Naive thymus-derived CD4-positive, alpha-beta T cell (primary cell): ENCODE measurements around the gene CDC14A. TPM values are rescaled to one million over a fixed set of nuclear protein-coding genes. Genes with fewer than 3 reads are reported as not detected.
"Not testable (repeated sequence)": the region's sequence is repeated elsewhere in the genome, so short reads cannot be mapped to it uniquely, and the experiment has no call there.

Experiments used
- ATAC-seq: fragments of 150-1000 bp; cut with Tn5 transposase; 2 replicates; pipeline ENCODE4 v1.10.0; 2021; ENCODE audit warnings: mild to moderate bottlenecking, moderate library complexity
- CTCF ChIA-PET: fragments of 350-600 bp; sonication (Branson Sonifier 250); formaldehyde crosslinking; loops from one replicate; lab custom pipeline; 2021; ENCODE audit warnings: antibody characterized with exemption; lab: Charles Lee
- POLR2A ChIA-PET: fragments of 350-600 bp; sonication (Branson Sonifier 250); formaldehyde crosslinking; loops from one replicate; lab custom pipeline; 2021; ENCODE audit warnings: antibody characterized with exemption, inconsistent platforms; lab: Charles Lee
- DNase-seq, 9 donors: peaks; one replicate each; pipeline versions ENCODE4 v3.0.0 to v3.0.0-alpha.2; 2020 to 2022; ENCODE audit warnings: mixed read lengths in 1 of 9
- H3K27ac ChIP-seq: one replicate; pipeline ENCODE4 v1.7.0; 2013; ENCODE audit warnings: mild to moderate bottlenecking, low read depth, low read length, moderate library complexity
- H3K27me3 ChIP-seq, 2 donors: one replicate each; pipeline ENCODE4 v1.7.0; 2013; ENCODE audit warnings: low read length in 2 of 2, mild to moderate bottlenecking in 2 of 2, moderate library complexity in 2 of 2; ENCODE audit not compliant: control insufficient read depth in 2 of 2, insufficient read depth in 2 of 2
- H3K36me3 ChIP-seq, 3 experiments: 1 replicate in 2 of 3; 2 replicates in 1 of 3; pipeline ENCODE4 v1.7.0; 2013; ENCODE audit warnings: low read length in 3 of 3, mild to moderate bottlenecking in 3 of 3, moderate library complexity in 1 of 3; ENCODE audit not compliant: insufficient read depth in 3 of 3, control insufficient read depth in 2 of 3
- H3K4me1 ChIP-seq, 2 donors: one replicate each; pipeline ENCODE4 v1.7.0; 2013; ENCODE audit warnings: low read length in 2 of 2, mild to moderate bottlenecking in 2 of 2, moderate library complexity in 1 of 2; ENCODE audit not compliant: control insufficient read depth in 2 of 2, insufficient read depth in 2 of 2
- H3K4me3 ChIP-seq: 2 replicates; pipeline ENCODE4 v1.7.0; 2013; ENCODE audit warnings: mild to moderate bottlenecking, low read length
- H3K9me3 ChIP-seq, 3 experiments: 1 replicate in 2 of 3; 2 replicates in 1 of 3; pipeline ENCODE4 v1.7.0; 2013; ENCODE audit warnings: low read length in 3 of 3; ENCODE audit not compliant: control insufficient read depth in 2 of 3
- H3K27ac Mint-ChIP-seq, 9 donors: one replicate each; pipeline ENCODE4 v1.8.0; 2020 to 2022; ENCODE audit warnings: mixed read lengths in 9 of 9, mild to moderate bottlenecking in 8 of 9, moderate library complexity in 5 of 9, inconsistent platforms in 2 of 9
- H3K27me3 Mint-ChIP-seq, 5 donors: one replicate each; pipeline ENCODE4 v1.8.0; 2021 to 2022; ENCODE audit warnings: mixed read lengths in 5 of 5, mild to moderate bottlenecking in 1 of 5
- H3K36me3 Mint-ChIP-seq, 5 donors: one replicate each; pipeline ENCODE4 v1.8.0; 2020 to 2022; ENCODE audit warnings: mixed read lengths in 5 of 5, mild to moderate bottlenecking in 3 of 5, inconsistent platforms in 1 of 5
- H3K4me1 Mint-ChIP-seq, 7 donors: one replicate each; pipeline ENCODE4 v1.8.0; 2020 to 2022; ENCODE audit warnings: mixed read lengths in 7 of 7, mild to moderate bottlenecking in 3 of 7, inconsistent platforms in 1 of 7
- H3K4me3 Mint-ChIP-seq, 10 donors: one replicate each; pipeline ENCODE4 v1.8.0; 2020 to 2022; ENCODE audit warnings: mild to moderate bottlenecking in 10 of 10, mixed read lengths in 10 of 10, moderate library complexity in 6 of 10, inconsistent platforms in 2 of 10
- H3K9me3 Mint-ChIP-seq, 11 donors: one replicate each; pipeline ENCODE4 v1.8.0; 2020 to 2022; ENCODE audit warnings: mixed read lengths in 11 of 11, mild to moderate bottlenecking in 4 of 11, inconsistent platforms in 1 of 11, moderate library complexity in 1 of 11
- intact Hi-C, 2 donors: fragments of 100-400 bp; cut with micrococcal nuclease; formaldehyde crosslinking; loops; one replicate each; pipeline ENCODE4 v1.15.1; 2023
- polyA plus RNA-seq, 2 donors: library from polyadenylated mRNA; unstranded; fragments of 300-500 nt; fragmentation: Illumina TruSeq; gene quantifications; one replicate each; pipeline ENCODE4 v1.2.3, GENCODE V29; 2021
- total RNA-seq, 6 experiments: library from RNA in 5 of 6; stranded (reverse) in 5 of 6; gene quantifications; 1 replicate in 5 of 6; 2 replicates in 1 of 6; pipeline ENCODE4 v1.2.3 and lab custom pipeline; 2021 to 2026

Gene CDC14A
- total and polyA plus RNA-seq, 7 experiments from 2014 or later: 47.1 to 136 (median 79.3) TPM

GRCh38 chr1:100362821-100363466 is 10.6 kb downstream of the CDC14A start:
- no peaks in the 10 kb centered on the region for H3K27me3 ChIP-seq
- no peak overlapping the region for H3K4me3 ChIP-seq
- Mint-ChIP-seq H3K27me3 (no peaks in the 10 kb centered on the region), H3K4me3 (peak overlapping the region in 5 of 10 donors; percentile 4 to 99 (median 8)), H3K27ac (peak overlapping the region in 7 of 9 donors; percentile 7 to 70 (median 58)), H3K9me3 (no peaks in the 10 kb centered on the region), H3K4me1 (peaks cover 66 to 96% (median 84%) of the 10 kb centered on the region in 7 donors), H3K36me3 (peaks cover 0 to 63% (median 54%) of the 10 kb centered on the region in 5 donors)
- H3K36me3 ChIP-seq: peaks cover 0 to 30% (median 0%) of the 10 kb centered on the region in 3 experiments
- ChIA-PET CTCF (no interaction called here), POLR2A (interaction anchor here (0.7 to 6.6 kb wide), 5 partner anchors 8 to 343 kb away, joined by 3 to 44 read pairs (median 4); partner anchors contain the start of gene CDC14A)
- peaks cover 56 to 70% of the 10 kb centered on the region in 2 donors for H3K4me1 ChIP-seq
- no peaks in the 10 kb centered on the region for H3K9me3 ChIP-seq
- ATAC-seq (no peak), DNase-seq (no peak)
- intact Hi-C loops: no loop called here
- no peak overlapping the region for H3K27ac ChIP-seq

- DNase-seq (no peak), ATAC-seq (no peak)
- Histone ChIP-seq H3K4me3 (no peak overlapping the region), H3K36me3 (peaks cover 0 to 30% (median 0%) of the 10 kb centered on the region in 3 experiments), H3K4me1 (peaks cover 48 to 62% of the 10 kb centered on the region in 2 donors), H3K27me3 (no peaks in the 10 kb centered on the region), H3K9me3 (no peaks in the 10 kb centered on the region), H3K27ac (no peak overlapping the region)
- Mint-ChIP-seq H3K4me3 (peak overlapping the region in 1 of 10 donors; percentile 5), H3K27ac (peak overlapping the region in 4 of 9 donors; percentile 33 to 89 (median 42)), H3K36me3 (peaks cover 0 to 72% (median 55%) of the 10 kb centered on the region in 5 donors), H3K9me3 (peaks cover 0 to 2% (median 0%) of the 10 kb centered on the region in 11 donors), H3K27me3 (no peaks in the 10 kb centered on the region), H3K4me1 (peaks cover 62 to 96% (median 83%) of the 10 kb centered on the region in 7 donors)
- ChIA-PET POLR2A (interaction anchor here (0.6 to 6.6 kb wide), 4 partner anchors 7 to 59 kb away, joined by 4 to 44 read pairs (median 6); partner anchors contain the start of gene CDC14A), CTCF (no interaction called here)
- intact Hi-C loops: no loop called here
These were observed 11.5 kb downstream of the CDC14A start for GRCh38 chr1:100363831-100364230.

GRCh38 chr1:100364697-100365096 is 12.4 kb downstream of the CDC14A start:
- Histone ChIP-seq H3K27me3 (no peaks in the 10 kb centered on the region), H3K9me3 (no peaks in the 10 kb centered on the region), H3K36me3 (peaks cover 0 to 30% (median 0%) of the 10 kb centered on the region in 3 experiments), H3K27ac (peak overlapping the region; percentile 33), H3K4me3 (no peak overlapping the region), H3K4me1 (peaks cover 42 to 55% of the 10 kb centered on the region in 2 donors)
- H3K4me3 Mint-ChIP-seq: peak overlapping the region in 9 of 10 donors; percentile 18 to 66 (median 59)
- H3K27ac Mint-ChIP-seq: peak overlapping the region; percentile 16 to 89 (median 63)
- DNase-seq: no peak
- peak; percentile 26 for ATAC-seq
- H3K9me3 Mint-ChIP-seq: peaks cover 0 to 5% (median 0%) of the 10 kb centered on the region in 11 donors
- intact Hi-C loops: no loop called here
- ChIA-PET CTCF (interaction anchor here (0.7 kb wide), 2 partner anchors 17 to 25 kb away, joined by 3 read pairs; no protein-coding TSS in a partner anchor), POLR2A (interaction anchor here (1.2 to 6.6 kb wide), 3 partner anchors 11 to 73 kb away, joined by 3 to 44 read pairs (median 4); partner anchors contain the start of gene CDC14A)
- peaks cover 5 to 71% (median 59%) of the 10 kb centered on the region in 5 donors for H3K36me3 Mint-ChIP-seq
- H3K4me1 Mint-ChIP-seq: peaks cover 58 to 93% (median 80%) of the 10 kb centered on the region in 7 donors
- H3K27me3 Mint-ChIP-seq: no peaks in the 10 kb centered on the region

GRCh38 chr1:100366209-100366525 is 13.9 kb downstream of the CDC14A start:
- DNase-seq (no peak), ATAC-seq (no peak)
- H3K36me3 ChIP-seq: peaks cover 0 to 29% (median 0%) of the 10 kb centered on the region in 3 experiments
- H3K27me3 ChIP-seq: no peaks in the 10 kb centered on the region
- peaks cover 46 to 47% of the 10 kb centered on the region in 2 donors for H3K4me1 ChIP-seq
- Mint-ChIP-seq H3K27me3 (no peaks in the 10 kb centered on the region), H3K36me3 (peaks cover 5 to 77% (median 66%) of the 10 kb centered on the region in 5 donors), H3K9me3 (peaks cover 0 to 5% (median 0%) of the 10 kb centered on the region in 11 donors), H3K27ac (peak overlapping the region in 6 of 9 donors; percentile 7 to 89 (median 54)), H3K4me1 (peaks cover 55 to 92% (median 79%) of the 10 kb centered on the region in 7 donors), H3K4me3 (peak overlapping the region in 3 of 10 donors; percentile 8 to 66 (median 27))
- no peaks in the 10 kb centered on the region for H3K9me3 ChIP-seq
- H3K4me3 ChIP-seq: no peak overlapping the region
- POLR2A ChIA-PET: interaction anchor here (0.8 to 6.6 kb wide), 5 partner anchors 9 to 89 kb away, joined by 3 to 44 read pairs (median 4); partner anchors contain the start of gene CDC14A
- no peak overlapping the region for H3K27ac ChIP-seq
- CTCF ChIA-PET: interaction anchor here (0.6 kb wide), 1 partner anchor 503 kb away, joined by 3 read pairs; no protein-coding TSS in a partner anchor
- intact Hi-C loops: loop anchor here in 1 of 2 donors (1.0 to 2.0 kb wide), 2 partner anchors 12 to 13 kb away; partner anchors contain the start of gene CDC14A

- H3K27ac ChIP-seq, intact Hi-C loops, H3K27me3 Mint-ChIP-seq, H3K9me3 Mint-ChIP-seq, DNase-seq, H3K4me3 ChIP-seq, H3K27me3 ChIP-seq, ATAC-seq, H3K9me3 ChIP-seq: not testable (repeated sequence)
- Mint-ChIP-seq H3K27ac (peak overlapping the region in 5 of 9 donors; percentile 9 to 36 (median 31)), H3K4me1 (peaks cover 60 to 92% (median 83%) of the 10 kb centered on the region in 7 donors), H3K36me3 (peaks cover 12 to 77% (median 68%) of the 10 kb centered on the region in 5 donors), H3K4me3 (peak overlapping the region in 8 of 10 donors; percentile 2 to 50 (median 28))
- ChIA-PET POLR2A (interaction anchor here (0.6 to 0.7 kb wide), 2 partner anchors 15 kb away, joined by 3 to 6 read pairs; no protein-coding TSS in a partner anchor), CTCF (interaction anchor here (0.6 to 1.2 kb wide), 3 partner anchors 10 to 500 kb away, joined by 3 to 4 read pairs (median 3); no protein-coding TSS in a partner anchor)
- Histone ChIP-seq H3K36me3 (peaks cover 0 to 20% (median 0%) of the 10 kb centered on the region in 3 experiments), H3K4me1 (peaks cover 39 to 42% of the 10 kb centered on the region in 2 donors)
These were observed 17.0 kb downstream of the CDC14A start for GRCh38 chr1:100369339-100369738.

- CTCF ChIA-PET, H3K27me3 Mint-ChIP-seq, H3K36me3 ChIP-seq, H3K27me3 ChIP-seq, ATAC-seq, intact Hi-C loops, DNase-seq, POLR2A ChIA-PET, H3K27ac ChIP-seq, H3K4me3 ChIP-seq, H3K4me3 Mint-ChIP-seq, H3K9me3 ChIP-seq: not testable (repeated sequence)
- Mint-ChIP-seq H3K36me3 (peaks cover 23 to 63% (median 61%) of the 10 kb centered on the region in 5 donors), H3K4me1 (peaks cover 47 to 90% (median 78%) of the 10 kb centered on the region in 7 donors), H3K27ac (peak overlapping the region in 1 of 9 donors; percentile 43), H3K9me3 (peaks cover 1 to 15% (median 11%) of the 10 kb centered on the region in 11 donors)
- H3K4me1 ChIP-seq: peaks cover 27 to 36% of the 10 kb centered on the region in 2 donors
These were observed 21.6 kb downstream of the CDC14A start for GRCh38 chr1:100373953-100374352.
